HG02938 (cell line): ENCODE data around the gene ZSWIM4.
"Not testable (repeated sequence)": the region's sequence is repeated elsewhere in the genome, so short reads cannot be mapped to it uniquely, and the experiment has no call there.

Source experiments
- ATAC-seq: cut with Tn5 transposase; IDR thresholded peaks from one replicate; pipeline ENCODE4 v1.9.1; 2021; ENCODE audit warnings: mild to moderate bottlenecking, moderate library complexity; ENCODE audit not compliant: unreplicated experiment

Gene ZSWIM4

GRCh38 chr19:13848340-13848677 is 53.1 kb downstream of the ZSWIM4 start:
- ATAC-seq: no peak

DNA sequence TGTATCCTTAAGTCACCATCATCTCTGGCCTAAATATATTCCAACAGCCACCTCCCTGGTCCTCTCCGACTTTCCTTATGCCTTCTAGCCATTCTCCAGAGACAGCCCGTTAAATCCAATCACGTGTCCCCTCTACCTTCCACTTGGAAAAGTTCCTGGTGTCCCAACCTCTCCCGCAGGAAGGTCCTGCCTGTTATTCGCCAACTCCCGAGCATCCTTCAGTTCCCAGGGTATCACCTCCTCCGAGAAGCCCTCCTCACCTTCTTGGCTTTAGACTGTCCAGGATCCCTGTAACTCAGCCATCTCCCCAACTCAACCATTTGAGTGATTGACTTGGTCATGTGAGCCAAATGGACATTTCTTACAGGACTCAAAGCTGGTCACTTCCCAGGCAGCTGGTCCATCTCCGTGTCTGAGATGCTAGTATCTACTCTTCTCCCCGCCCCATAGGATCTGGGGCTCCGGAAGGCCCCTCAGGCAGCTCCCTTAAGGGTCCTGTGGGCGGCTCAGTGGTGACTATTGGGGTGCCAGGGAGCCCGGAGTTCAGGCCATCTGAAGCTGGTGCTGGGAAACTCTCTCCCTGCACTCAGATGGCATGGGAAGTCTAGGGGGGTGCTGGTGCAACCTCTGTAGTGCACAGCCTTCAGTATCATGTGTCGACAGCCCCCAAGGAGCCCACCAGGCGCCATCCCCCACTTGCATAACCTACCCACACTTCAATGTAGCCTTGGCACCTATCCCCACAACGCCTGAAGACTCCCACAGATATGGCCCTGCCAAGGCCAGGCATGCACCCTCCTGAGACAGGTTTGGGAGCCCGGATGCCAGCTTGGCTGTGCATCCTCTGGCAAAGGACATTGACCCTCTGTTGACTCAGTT is 53.8 kb downstream of the ZSWIM4 start:
- ATAC-seq: no peak

GRCh38 chr19:13849991-13850909 is 55.0 kb downstream of the ZSWIM4 start:
- ATAC-seq: no peak

- no peak for ATAC-seq
Measured at GRCh38 chr19:13850910-13851733, 55.9 kb downstream of the ZSWIM4 start.

DNA sequence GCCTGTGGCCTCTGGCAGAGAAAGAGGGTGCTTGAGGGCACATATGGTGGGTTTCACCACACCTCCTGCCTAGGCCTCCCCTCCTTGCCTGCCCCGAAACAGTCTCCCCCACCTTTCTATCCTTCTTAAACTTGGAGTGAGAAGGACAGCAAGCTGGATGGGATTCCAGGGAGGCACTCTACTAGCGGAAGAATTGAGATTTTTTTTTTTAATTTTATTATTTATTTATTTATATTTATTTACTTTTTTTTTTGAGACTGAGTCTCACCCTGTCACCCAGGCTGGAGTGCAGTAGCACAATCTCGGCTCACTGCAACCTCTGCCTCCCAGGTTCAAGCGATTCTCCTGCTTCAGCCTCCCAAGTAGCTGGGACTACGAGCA is 56.5 kb downstream of the ZSWIM4 start:
- ATAC-seq: not testable (repeated sequence)

DNA sequence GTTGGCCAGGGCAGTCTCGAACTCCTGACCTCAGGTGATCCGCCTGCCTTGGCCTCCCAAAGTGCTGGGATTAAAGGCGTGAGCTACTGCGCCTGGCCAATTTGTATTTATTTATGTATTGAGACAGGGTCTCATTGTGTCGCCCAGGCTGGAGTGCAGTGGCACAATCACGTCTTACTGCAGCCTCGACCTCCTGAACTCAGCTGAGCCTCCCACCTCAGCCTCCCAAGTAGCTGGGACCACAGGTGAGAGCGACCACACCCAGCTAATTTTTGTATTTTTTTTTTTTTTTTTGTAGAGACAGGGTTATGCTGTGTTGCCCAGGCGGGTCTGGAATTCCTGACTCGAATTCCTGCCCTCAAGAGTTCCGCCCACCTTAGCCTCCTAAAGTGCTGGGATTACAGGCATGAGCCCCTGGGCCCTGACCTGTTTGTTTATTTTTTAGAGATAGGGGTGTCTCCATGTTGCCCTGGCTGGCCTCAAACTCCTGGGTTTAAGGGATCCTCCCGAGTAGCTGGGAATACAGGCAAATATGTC is 57.0 kb downstream of the ZSWIM4 start:
- not testable (repeated sequence) for ATAC-seq

DNA sequence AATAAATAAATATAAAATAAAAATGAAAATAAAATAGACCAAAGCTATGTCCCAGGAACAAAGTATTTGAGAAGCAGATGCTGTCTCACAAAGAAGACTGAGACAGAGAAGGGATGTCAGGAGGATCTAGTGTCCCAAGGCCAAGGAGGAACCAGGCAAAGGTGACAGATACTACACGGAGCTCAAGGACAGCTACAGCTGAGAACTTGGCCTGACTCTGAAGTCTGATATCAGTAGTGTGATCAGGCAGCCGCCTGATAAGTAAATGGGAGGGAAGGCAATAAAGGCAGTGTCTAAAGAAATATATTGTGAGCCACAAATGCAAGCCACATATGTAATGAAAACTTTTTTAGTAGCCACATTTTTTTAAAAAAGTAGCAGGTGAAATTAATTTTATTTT is 61.3 kb downstream of the ZSWIM4 start:
- no peak for ATAC-seq

DNA sequence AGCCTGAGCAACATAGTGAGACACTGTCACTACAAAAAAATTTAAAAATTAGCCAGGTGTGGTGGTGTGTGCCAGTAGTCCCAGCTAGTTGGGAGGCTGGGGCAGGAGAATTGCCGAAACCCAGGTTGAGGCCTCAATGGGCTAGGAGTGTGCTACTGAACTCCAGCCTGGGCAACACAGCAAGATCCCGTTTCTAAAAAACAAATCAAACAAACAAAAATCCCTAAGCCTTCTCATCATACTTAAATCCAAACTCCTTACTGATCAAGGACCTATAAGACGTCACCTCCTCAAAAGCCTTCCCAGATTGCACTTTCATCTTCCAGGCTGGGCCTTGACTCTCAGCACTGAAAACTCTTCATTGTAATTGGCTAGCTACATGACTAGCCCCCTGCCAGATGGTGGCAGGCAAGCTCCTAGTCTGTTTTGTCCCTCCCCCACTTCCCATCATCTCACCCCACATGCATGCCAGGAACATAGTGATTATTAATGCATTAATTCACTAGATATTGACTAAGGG is 64.2 kb downstream of the ZSWIM4 start:
- ATAC-seq: no peak

- ATAC-seq: no peak
Measured at GRCh38 chr19:13860679-13861391, 65.6 kb downstream of the ZSWIM4 start.

DNA sequence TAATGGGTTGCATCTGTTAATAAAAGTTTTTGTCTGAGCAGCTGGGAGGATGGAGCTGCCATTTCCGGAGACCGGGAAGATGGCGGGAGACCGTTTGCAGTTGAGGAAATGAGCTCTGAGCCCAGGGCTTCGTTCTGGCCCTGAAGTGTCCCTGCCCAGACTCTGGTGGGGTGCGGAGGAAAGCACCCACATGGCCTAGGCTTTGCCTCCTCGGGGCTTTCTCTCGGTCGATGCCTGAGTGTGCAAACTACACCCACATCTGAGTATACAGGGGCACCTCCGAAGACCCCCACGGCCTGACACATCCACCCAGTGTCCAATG is 66.1 kb downstream of the ZSWIM4 start:
- ATAC-seq: no peak

- peak; percentile 63 for ATAC-seq
Measured at GRCh38 chr19:13861714-13862531, 66.7 kb downstream of the ZSWIM4 start.

DNA sequence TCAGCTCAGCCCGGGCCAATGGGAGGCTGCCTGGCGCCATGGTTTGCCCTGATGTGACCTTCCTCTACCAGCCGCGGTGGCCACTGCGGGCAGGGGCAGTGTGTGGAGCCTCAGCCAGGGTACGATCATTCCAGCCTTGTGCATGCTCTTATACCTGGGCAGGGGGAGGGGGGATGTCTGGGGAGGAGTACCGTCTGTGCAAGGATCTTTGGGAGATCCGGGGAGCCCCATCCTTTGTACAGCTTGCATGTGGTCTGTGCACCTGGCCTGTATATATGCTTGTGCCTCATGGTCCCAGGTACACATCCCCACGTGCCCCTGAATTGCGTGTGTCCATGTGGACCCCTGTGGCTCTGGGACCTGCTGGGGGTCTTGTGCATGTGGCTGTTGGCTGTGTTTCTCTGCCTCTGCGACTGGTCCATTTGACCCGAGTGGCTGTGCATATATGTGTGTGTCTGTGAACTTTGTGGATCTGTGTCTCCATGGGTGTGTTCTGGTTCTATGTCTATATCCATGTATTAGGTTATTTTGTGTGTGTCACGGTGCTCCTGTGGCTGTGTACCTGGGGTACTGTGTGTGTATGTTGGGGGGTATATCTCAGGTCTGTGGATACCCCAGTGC is 68.9 kb downstream of the ZSWIM4 start:
- ATAC-seq: no peak

DNA sequence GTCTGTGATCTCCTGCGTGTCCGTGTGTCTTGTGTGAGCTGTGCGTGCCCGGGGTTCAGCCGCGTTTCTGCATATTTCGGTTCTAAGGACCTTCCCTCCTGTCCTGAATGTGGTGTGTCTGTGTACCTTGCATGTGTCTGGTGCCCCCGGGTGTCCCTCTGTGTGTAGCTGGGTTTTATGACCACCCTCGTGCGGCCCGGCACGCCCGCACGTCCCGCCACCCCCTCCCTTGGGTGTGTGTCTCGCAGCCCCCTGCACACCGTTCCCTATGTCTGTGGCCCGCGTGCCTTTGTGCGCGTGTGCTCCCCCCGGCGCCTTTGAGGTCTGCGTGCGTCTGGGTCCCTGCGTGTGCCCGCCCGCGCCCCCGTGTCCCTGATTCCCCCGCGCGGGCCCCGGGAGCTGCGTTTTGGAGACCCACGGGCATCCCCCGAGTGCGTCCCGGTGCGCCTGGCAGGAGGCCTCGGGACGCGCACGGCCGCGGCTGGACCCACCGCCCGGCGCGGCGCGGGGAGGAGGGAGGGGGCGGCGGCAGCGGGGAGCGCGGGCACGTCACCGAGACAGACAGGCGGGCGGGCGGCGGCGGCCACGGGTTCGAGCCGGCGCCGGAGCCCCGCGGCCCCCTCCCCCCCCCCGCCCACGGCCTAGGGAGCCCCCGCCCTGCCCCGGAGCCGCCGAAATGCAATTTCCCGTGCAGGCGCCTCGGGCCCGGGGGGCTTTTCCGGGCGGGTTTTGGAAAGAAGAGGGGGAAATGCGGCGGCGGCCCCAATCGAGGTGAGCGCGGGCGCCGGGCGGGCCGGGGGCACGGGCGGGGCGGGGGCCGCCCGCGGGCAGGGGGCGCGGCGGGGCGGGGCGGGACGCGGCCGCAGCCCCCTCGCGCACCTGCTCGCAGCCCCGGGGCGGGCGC is 69.7 kb downstream of the ZSWIM4 start:
- no peak for ATAC-seq

DNA sequence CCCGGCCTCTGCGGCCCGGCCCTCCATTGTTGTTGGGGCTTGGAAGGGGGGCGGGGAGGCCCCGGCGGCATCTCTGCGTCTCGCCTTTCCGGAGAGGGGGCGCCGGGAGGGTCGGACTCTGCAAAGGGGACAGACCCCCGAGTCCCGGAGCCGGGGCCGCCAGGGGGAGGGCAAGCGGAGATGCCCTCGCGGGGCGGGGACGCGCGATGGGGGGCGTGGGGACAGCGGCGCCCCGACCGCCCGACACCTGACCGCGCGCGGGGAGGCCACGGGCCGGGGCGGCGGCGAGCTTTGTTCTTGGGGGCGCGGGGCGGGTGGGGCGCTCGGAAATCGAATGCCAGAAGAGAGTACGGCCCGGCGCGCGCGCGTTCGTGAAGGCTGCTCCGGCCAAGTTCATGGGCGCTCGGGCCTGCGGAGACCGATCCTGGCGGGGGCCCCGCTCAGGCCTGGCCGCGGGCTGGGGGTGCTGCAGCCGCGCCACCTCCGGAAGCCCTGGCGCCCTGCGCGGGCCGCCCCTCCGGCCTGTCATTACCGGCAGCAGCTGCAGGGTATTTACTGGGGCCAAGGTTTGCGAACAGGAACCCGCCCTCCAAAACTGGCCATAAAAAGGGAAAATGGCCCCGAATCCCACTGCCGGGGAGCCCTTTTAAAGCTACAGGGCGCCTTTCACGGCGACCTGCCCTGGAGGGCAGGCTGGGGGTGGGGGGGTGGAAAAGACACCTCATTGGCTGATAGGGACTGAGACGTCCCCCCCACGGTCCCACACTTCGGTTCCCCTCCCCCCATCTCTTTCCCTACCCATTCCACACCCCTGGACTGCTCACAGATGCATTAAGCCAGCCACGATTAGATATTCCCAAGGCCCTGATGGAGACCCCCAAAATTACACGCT is 70.6 kb downstream of the ZSWIM4 start:
- no peak for ATAC-seq

- no peak for ATAC-seq
Measured at GRCh38 chr19:13866463-13867046, 71.3 kb downstream of the ZSWIM4 start.

GRCh38 chr19:13868663-13869062 is 73.4 kb downstream of the ZSWIM4 start:
- ATAC-seq: no peak
